HCT116 (cell line): ENCODE results near the gene SH3PXD2A. TPM values are rescaled to one million over a fixed set of nuclear protein-coding genes. Genes with fewer than 3 reads are reported as not detected.

Source experiments
- ATAC-seq: fragments of 200-7000 bp; cut with Tn5 transposase; 2 replicates; pipeline ENCODE4 v1.9.1; 2020; ENCODE audit warnings: mild to moderate bottlenecking, moderate library complexity
- BruUV-seq: library from RNA; stranded (reverse); fragments of 400-500 nt; replicated peaks from 2 replicates; lab custom pipeline; 2021; lab: Mats Ljungman, UMichigan
- CTCF ChIA-PET: fragments of 300-600 bp; sonication (Branson Sonifier 250); formaldehyde crosslinking; loops from one replicate; lab custom pipeline; 2021; ENCODE audit warnings: antibody characterized with exemption; lab: Charles Lee
- POLR2A ChIA-PET: fragments of 300-600, 350-600 bp; sonication (Branson Sonifier 250); formaldehyde crosslinking; loops from one replicate; lab custom pipeline; 2021; ENCODE audit warnings: antibody characterized with exemption; lab: Charles Lee
- RAD21 ChIA-PET, 2 experiments: fragments of 300-600 bp; sonication (Branson Sonifier 250); formaldehyde crosslinking; loops; one replicate each; lab custom pipeline; 2023; ENCODE audit warnings: low total read pairs in 2 of 2; ENCODE audit not compliant: uncharacterized antibody in 2 of 2, unreplicated experiment in 2 of 2, low non-redundant PET in 1 of 2; lab: Charles Lee
- DNase-seq: peaks from one replicate; pipeline ENCODE4 v3.0.0-alpha.2; 2010; ENCODE audit warnings: low read depth, low spot score
- H2AFZ ChIP-seq: fragments of 200-600 bp; shearing (Covaris generic), sonication (generic); 2 replicates; pipeline ENCODE4 v1.6.1; 2017; ENCODE audit warnings: low read depth, mixed run types, mixed read lengths, antibody characterized with exemption, low read length; ENCODE audit not compliant: poor library complexity, severe bottlenecking
- H3K27ac ChIP-seq: 2 replicates; pipeline ENCODE4 v1.5.1; 2012; ENCODE audit warnings: low read depth, low read length
- H3K27me3 ChIP-seq: fragments of 200-600 bp; sonication (generic); 2 replicates; pipeline ENCODE4 v1.6.1; 2016; ENCODE audit warnings: mixed run types, low read length, mixed read lengths; ENCODE audit not compliant: insufficient read depth
- H3K36me3 ChIP-seq, 2 experiments: fragments of 200-500 bp in 1 of 2; fragments of 200-600 bp in 1 of 2; sonication (Bioruptor generic) in 1 of 2; sonication (generic) in 1 of 2; 2 replicates each; pipeline versions ENCODE4 v1.5.1 to v1.6.1; 2014 to 2016; ENCODE audit warnings: low read length in 2 of 2, inconsistent platforms in 1 of 2, mixed read lengths in 1 of 2, mixed run types in 1 of 2; ENCODE audit not compliant: insufficient read depth in 2 of 2, control insufficient read depth in 1 of 2
- H3K4me1 ChIP-seq, 2 experiments: fragments of 200-600 bp in 1 of 2; sonication (generic) in 1 of 2; 2 replicates each; pipeline versions ENCODE4 v1.5.1 to v1.6.1; 2012 to 2017; ENCODE audit warnings: low read length in 2 of 2, inconsistent platforms in 1 of 2, mild to moderate bottlenecking in 1 of 2, mixed read lengths in 1 of 2, mixed run types in 1 of 2, moderate library complexity in 1 of 2; ENCODE audit not compliant: insufficient read depth in 2 of 2, control insufficient read depth in 1 of 2
- H3K4me2 ChIP-seq: fragments of 200-600 bp; sonication (generic); 2 replicates; pipeline ENCODE4 v1.6.1; 2017; ENCODE audit warnings: mixed run types, low read length, mixed read lengths
- H3K4me3 ChIP-seq, 2 experiments: fragments of 200-600 bp in 1 of 2; sonication (generic) in 1 of 2; replicated peaks in 1 of 2; 2 replicates each; pipeline ENCODE4 v1.5.1; 2011 to 2016; ENCODE audit warnings: low read length in 2 of 2, control low read depth in 1 of 2, low read depth in 1 of 2, mild to moderate bottlenecking in 1 of 2, mixed read lengths in 1 of 2, mixed run types in 1 of 2
- H3K79me2 ChIP-seq: fragments of 200-600 bp; sonication (generic); 2 replicates; pipeline ENCODE4 v1.6.1; 2017; ENCODE audit warnings: mild to moderate bottlenecking, mixed run types, low read length, moderate library complexity, mixed read lengths; ENCODE audit not compliant: insufficient read depth
- H3K9ac ChIP-seq: fragments of 200-600 bp; sonication (generic); 2 replicates; pipeline ENCODE4 v1.6.1; 2016; ENCODE audit warnings: low read length, mixed read lengths
- H3K9me2 ChIP-seq: fragments of 200-600 bp; sonication (generic), shearing (Covaris generic); 2 replicates; pipeline ENCODE4 v1.6.1; 2017; ENCODE audit warnings: mixed run types, mild to moderate bottlenecking, moderate library complexity; ENCODE audit not compliant: insufficient read depth
- H3K9me3 ChIP-seq, 2 experiments: fragments of 200-500 bp in 1 of 2; fragments of 200-600 bp in 1 of 2; sonication (Bioruptor generic) in 1 of 2; sonication (generic) in 1 of 2; 2 replicates each; pipeline ENCODE4 v1.6.1; 2014 to 2017; ENCODE audit warnings: low read length in 2 of 2, mixed read lengths in 2 of 2, inconsistent platforms in 1 of 2, low read depth in 1 of 2, mild to moderate bottlenecking in 1 of 2, mixed run types in 1 of 2, moderate library complexity in 1 of 2; ENCODE audit not compliant: control insufficient read depth in 1 of 2, insufficient read depth in 1 of 2
- H4K20me1 ChIP-seq: fragments of 200-600 bp; sonication (generic), shearing (Covaris generic); 2 replicates; pipeline ENCODE4 v1.6.1; 2017; ENCODE audit warnings: mixed run types, mild to moderate bottlenecking, moderate library complexity; ENCODE audit not compliant: insufficient read depth
- CTCF ChIP-seq, 3 experiments: fragments of 200-600 bp in 1 of 3; sonication (generic) in 1 of 3; IDR thresholded peaks in 2 of 3; conservative IDR thresholded peaks in 1 of 3; 2 replicates each; pipeline ENCODE4 v1.5.1; 2012 to 2017; ENCODE audit warnings: low read depth in 2 of 3, low read length in 2 of 3, antibody characterized with exemption in 1 of 3, borderline replicate concordance in 1 of 3, control low read depth in 1 of 3, mild to moderate bottlenecking in 1 of 3, mixed read lengths in 1 of 3, mixed run types in 1 of 3, moderate library complexity in 1 of 3; ENCODE audit not compliant: insufficient read depth in 1 of 3
- MAX ChIP-seq: IDR thresholded peaks from 2 replicates; pipeline ENCODE4 v1.6.1; 2012
- POLR2AphosphoS5 ChIP-seq: IDR thresholded peaks from 2 replicates; pipeline ENCODE4 v1.6.1; 2011; ENCODE audit warnings: mild to moderate bottlenecking, low read depth, low read length, moderate library complexity
- REST ChIP-seq: IDR thresholded peaks from 2 replicates; pipeline ENCODE4 v1.6.1; 2012; ENCODE audit warnings: low read depth
- SIN3A ChIP-seq: IDR thresholded peaks from 2 replicates; pipeline ENCODE4 v1.6.1; 2012; ENCODE audit warnings: low read depth
- intact Hi-C: fragments of 100-400 bp; cut with micrococcal nuclease; formaldehyde crosslinking; loops from 2 replicates; pipeline ENCODE4 v1.10.0; 2022
- total RNA-seq: library from RNA; stranded (reverse); gene quantifications from one replicate; pipeline ENCODE4 v1.2.1, GENCODE V29; 2021; ENCODE audit not compliant: unreplicated experiment

The SH3PXD2A gene
- total RNA-seq, 1 experiment from 2014 or later: 8.7 TPM

GRCh38 chr10:103648636-103649532 lies 206.5 kb downstream of the SH3PXD2A start (continued):
- no peak for TF ChIP-seq REST
- TF ChIP-seq POLR2AphosphoS5: no peak
- TF ChIP-seq SIN3A: no peak
- no peak for TF ChIP-seq CTCF (IDR thresholded peaks at IDR 0.05 in 2 of 3, conservative IDR thresholded peaks at IDR 0.05 in 1 of 3; ENCODE audit: borderline replicate concordance in 1 of 3, insufficient read depth in 1 of 3, low read depth in 2 of 3, low read length in 2 of 3)
- TF ChIP-seq MAX: no peak

GRCh38 chr10:103648251-103648635 lies 207.1 kb downstream of the SH3PXD2A start:
- H3K27me3 ChIP-seq: no peaks in the 10 kb centered on the region
- H3K9me2 ChIP-seq: no peaks in the 10 kb centered on the region
- no peaks in the 10 kb centered on the region for H3K79me2 ChIP-seq
- H4K20me1 ChIP-seq: no peaks in the 10 kb centered on the region
- H3K36me3 ChIP-seq: no peaks in the 10 kb centered on the region
- no peak overlapping the region for H3K4me2 ChIP-seq
- no peak overlapping the region for H3K9ac ChIP-seq
- no TSS peak for BruUV-seq
- no peak overlapping the region for H3K4me3 ChIP-seq
- H2AFZ ChIP-seq: no peak overlapping the region
- no peaks in the 10 kb centered on the region for H3K9me3 ChIP-seq
- H3K27ac ChIP-seq: no peak overlapping the region
- no peak for ATAC-seq
- ChIA-PET RAD21 (no interaction called here), CTCF (interaction anchor here (1.2 kb wide), 1 partner anchor 38 kb away, joined by 4 read pairs; no protein-coding TSS in a partner anchor), POLR2A (no interaction called here)
- no peak for TF ChIP-seq POLR2AphosphoS5
- DNase-seq: no peak
- intact Hi-C loops: no loop called here
- H3K4me1 ChIP-seq: peaks cover 3 to 9% of the 10 kb centered on the region in 2 experiments; a peak in 3 of 4 replicates
